ENCODE data around the gene ZNF598.

DNA sequence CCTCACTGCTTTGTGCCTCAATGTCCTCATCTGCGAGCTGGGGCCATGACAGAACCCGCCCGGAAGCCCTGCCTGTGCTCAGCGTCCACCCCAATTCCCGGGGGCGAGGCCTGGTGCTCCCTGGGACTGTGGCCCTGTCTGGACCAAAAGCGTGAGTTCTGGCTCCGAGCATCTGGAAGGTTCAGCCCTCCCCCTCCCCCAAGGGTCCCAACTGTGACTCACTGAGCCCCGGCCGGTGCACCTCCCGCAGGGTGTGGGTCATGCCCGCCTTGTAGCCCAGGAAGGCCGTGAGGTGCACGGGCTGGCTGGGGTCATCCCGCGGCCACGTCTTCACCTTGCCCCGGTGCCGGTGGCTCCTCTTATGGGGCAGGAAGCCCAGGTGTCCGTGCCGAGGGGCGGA is 55.9 kb downstream of the ZNF598 start:
- TF ChIP-seq, protein P1, sequence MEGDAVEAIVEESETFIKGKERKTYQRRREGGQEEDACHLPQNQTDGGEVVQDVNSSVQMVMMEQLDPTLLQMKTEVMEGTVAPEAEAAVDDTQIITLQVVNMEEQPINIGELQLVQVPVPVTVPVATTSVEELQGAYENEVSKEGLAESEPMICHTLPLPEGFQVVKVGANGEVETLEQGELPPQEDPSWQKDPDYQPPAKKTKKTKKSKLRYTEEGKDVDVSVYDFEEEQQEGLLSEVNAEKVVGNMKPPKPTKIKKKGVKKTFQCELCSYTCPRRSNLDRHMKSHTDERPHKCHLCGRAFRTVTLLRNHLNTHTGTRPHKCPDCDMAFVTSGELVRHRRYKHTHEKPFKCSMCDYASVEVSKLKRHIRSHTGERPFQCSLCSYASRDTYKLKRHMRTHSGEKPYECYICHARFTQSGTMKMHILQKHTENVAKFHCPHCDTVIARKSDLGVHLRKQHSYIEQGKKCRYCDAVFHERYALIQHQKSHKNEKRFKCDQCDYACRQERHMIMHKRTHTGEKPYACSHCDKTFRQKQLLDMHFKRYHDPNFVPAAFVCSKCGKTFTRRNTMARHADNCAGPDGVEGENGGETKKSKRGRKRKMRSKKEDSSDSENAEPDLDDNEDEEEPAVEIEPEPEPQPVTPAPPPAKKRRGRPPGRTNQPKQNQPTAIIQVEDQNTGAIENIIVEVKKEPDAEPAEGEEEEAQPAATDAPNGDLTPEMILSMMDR (IDR thresholded peaks at IDR 0.05) = no peak
- no peak for TF ChIP-seq POLR2A (IDR thresholded peaks at IDR 0.05; ENCODE audit: low read length)
- TF ChIP-seq, protein P2, sequence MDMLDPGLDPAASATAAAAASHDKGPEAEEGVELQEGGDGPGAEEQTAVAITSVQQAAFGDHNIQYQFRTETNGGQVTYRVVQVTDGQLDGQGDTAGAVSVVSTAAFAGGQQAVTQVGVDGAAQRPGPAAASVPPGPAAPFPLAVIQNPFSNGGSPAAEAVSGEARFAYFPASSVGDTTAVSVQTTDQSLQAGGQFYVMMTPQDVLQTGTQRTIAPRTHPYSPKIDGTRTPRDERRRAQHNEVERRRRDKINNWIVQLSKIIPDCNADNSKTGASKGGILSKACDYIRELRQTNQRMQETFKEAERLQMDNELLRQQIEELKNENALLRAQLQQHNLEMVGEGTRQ (IDR thresholded peaks at IDR 0.05) = no peak
